ENCODE data around the gene SHKBP1.

DNA sequence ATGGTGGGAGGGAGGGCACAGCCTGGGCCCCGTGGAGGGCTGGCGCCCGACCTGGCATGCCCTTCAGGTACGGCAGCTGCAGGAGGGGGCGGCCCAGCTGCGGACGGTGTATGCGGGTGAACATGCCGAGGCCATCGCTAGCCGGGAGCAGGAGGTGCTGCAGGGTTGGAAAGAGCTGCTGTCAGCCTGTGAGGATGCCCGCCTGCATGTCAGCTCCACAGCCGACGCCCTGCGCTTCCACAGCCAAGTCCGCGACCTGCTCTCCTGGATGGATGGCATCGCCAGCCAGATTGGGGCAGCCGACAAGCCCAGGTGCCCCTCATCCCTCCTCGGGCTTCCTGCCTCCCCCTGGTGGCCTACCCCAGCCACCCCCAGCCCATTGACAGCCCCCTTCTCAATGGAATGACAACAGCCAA lies 16.6 kb upstream of the SHKBP1 start:
- TF ChIP-seq, protein P1, sequence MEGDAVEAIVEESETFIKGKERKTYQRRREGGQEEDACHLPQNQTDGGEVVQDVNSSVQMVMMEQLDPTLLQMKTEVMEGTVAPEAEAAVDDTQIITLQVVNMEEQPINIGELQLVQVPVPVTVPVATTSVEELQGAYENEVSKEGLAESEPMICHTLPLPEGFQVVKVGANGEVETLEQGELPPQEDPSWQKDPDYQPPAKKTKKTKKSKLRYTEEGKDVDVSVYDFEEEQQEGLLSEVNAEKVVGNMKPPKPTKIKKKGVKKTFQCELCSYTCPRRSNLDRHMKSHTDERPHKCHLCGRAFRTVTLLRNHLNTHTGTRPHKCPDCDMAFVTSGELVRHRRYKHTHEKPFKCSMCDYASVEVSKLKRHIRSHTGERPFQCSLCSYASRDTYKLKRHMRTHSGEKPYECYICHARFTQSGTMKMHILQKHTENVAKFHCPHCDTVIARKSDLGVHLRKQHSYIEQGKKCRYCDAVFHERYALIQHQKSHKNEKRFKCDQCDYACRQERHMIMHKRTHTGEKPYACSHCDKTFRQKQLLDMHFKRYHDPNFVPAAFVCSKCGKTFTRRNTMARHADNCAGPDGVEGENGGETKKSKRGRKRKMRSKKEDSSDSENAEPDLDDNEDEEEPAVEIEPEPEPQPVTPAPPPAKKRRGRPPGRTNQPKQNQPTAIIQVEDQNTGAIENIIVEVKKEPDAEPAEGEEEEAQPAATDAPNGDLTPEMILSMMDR (conservative IDR thresholded peaks at IDR 0.05; ENCODE audit: low read depth, low read length), result no peak
- TF ChIP-seq EZH2 (IDR thresholded peaks at IDR 0.05; ENCODE audit: borderline replicate concordance, low read depth, low read length, poor library complexity, severe bottlenecking), result no peak
